HG03442 (cell line): ENCODE data around the gene RREB1.

Experiments
- ATAC-seq: cut with Tn5 transposase; IDR thresholded peaks from one replicate; pipeline ENCODE4 v1.9.1; 2021; ENCODE audit warnings: mild to moderate bottlenecking, moderate library complexity; ENCODE audit not compliant: unreplicated experiment

RREB1 gene

DNA sequence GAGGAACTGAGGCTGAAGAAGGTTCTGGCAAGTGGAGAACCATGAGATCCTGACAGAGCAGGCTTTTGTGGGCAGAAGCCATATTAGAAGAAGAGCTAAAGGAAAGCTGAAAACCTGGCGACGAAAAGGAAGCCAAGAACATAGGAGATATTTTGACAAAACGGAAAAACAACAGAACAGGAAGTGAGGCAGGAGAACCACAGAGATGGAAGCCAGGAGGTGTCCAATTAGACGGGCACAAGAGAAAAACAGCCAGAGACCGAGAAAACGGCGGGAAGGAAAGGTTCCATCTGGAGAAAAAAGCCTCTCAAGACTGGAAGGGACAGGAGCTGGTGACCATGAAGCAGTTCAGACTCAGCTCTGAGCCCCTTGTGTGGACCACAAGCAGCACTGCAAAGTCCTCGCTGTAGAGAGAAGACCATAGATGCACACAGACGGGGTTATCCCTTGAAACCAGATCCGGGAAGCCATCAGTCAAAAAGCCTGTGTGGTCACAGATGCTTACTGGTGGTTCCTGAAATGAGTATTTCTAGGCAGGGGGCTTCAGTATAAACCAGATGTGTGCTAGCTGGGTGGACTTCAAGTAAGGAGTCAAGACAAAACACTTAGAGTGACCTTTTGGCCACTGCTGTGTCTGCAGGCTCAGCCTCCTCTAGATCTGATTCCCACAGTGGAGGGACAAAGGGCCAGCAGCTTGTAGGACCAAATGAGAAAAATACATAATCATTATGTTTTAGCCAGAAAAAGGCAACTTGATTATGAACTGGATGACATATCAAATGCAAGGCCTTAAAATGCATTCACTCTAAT, 174.5 kb downstream of the RREB1 start:
- no peak for ATAC-seq

DNA sequence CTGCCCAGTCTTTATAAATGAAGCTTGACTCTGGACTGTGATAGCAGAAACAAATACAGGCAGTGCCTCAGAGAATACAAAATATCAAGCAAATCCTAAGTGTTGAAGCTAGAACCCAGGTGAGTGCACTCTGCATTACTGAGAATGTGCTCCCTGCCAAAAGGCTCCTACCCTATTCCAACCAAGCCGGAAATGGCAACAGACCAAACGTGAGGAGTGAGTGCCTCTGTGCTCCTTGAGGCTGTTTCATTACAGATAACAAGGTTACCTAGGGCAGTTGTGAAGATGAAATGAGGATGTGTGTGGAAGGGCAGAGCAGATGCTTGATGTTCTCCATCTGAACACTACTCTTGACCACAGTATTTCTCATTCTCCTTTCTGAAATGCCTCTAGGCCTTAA, 175.9 kb downstream of the RREB1 start:
- ATAC-seq = no peak

DNA sequence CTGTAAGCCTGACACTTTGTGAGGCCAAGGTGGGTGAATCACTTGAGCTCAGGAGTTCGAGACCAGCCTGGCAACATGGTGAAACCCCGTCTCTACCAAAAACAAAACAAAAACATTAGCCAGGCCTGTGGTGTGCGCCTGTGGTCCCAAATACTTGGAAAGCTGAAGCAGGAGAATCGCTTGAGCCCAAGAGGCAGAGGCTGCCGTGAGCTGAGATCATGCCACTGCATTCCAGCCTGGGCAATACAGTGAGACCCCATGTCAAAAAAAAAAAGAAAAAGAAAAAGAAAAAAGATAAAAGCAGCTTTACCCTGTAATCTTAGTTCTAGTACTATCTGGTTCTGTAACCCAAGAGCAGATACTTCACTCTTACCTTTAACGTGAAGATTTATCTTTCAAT, 177.7 kb downstream of the RREB1 start:
- ATAC-seq = no peak

DNA sequence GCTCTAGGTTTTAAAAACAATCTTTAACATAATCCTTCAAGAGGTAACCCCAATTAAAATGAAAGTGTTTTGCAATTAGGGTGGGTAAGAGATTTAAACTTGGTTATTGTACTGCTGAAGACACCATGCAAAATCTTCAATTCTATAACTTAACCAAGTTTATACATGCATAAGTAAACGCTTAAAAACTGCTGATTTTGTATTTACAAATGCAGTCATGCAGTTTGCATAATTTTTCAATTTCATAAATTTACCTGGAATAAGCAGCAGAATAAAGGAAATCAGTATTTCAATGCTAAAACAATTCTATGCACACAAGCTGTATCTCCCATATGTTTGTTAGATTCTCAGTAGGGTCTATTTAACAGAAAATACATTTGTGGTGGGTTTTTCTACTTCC, 182.3 kb downstream of the RREB1 start:
- no peak for ATAC-seq

DNA sequence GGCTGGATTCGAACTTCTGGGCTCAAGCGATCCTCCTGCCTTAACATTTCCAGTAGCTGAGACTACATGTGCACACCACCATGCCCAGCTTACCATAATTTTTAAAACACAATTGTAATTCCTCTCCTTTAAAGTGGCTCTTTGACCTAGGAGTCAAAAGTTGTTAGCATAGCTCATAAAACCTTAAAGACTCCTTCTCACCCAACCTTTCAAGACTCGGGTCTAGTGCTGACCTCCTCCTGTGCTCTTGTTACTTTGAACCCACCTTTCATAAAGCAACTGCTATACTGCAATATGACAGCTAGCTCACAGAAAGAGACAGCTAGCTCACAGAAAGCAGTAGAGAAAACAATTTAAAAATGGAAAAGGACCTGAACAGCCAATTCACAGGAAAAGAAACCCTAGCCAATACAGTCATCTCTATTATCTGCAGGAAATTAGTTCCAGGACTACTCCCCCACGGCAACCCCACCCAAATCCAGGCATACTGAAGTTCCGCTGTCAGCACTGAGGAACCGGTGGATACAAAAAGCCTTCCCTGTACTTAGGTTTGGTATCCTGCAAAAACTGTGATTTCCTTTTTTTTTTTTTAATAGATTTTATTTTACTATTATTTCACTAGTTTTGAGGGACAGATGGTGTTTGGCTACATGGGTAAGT, 185.0 kb downstream of the RREB1 start:
- ATAC-seq = no peak

DNA sequence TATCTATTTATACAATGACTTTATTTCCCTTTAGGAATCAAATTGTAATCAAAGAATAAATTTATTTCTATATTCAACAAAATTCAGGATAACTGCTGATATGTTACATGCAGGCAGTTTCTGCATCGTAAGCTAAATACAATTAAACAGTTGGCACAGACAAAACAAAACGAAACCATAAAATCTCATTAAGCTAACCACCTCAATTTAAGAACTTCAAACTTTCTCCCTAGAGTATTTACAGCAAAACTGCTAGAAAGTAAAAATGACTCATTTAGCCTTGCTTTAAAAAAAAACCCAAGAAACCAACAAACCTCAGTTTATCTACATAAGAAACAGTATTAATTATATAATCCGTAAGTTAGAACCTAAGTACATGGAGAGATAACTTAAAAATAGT, 188.2 kb downstream of the RREB1 start:
- no peak for ATAC-seq

DNA sequence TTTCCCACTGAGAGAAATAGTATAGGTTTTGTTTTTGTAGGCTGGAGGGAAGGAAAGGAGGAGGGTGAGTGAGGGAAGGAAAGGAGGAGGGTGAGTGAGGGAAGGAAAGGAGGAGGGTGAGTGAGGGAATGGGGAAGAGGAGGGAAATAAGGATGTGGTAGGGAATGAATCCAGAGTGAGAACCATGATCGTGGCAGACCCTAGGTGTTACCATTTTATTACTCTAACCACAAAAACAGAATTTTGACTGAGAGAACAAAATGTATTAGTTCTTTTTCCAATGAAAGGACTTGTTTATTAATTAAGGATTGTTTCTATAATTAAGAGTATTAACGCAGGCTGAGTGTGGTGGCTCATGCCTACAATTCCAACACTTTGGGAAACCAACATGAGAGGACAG, 188.8 kb downstream of the RREB1 start:
- no peak for ATAC-seq

DNA sequence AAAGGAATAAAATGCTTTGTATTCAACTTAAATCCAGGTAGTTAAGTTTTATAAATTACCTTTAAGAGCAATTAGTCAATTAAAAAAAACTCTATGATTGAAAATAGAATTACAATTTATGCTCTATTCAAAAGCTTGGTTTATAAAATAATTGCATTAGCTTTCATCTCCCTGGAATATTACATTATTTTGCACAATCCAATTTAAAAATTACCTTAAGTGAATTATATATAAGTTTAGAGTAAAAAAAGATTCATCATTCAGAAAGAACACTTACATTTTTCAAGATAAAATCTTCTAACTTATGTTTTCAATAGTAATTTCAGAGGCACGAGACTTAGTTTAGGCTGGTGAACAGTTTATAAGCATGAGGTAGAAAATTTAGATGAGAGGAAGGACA, 190.4 kb downstream of the RREB1 start:
- no peak for ATAC-seq

DNA sequence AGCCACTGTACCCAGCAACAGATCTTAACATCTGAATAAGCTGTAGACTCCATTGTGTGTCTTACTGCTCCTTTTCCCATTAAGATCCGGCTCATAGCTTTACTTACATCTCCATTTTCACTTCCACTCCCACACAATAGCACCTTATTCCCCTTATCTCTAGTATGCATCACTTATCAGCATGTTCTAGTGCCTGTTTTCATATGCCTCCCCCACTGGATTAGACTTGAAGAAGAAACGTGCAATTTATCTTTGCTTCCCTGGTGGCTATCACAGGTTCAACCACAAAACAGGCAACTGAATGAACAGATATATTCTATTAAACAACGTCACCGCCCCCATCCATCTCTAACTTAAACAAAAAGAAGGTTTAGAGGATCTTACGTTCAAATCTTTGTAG, 193.2 kb downstream of the RREB1 start:
- ATAC-seq = no peak
